Tibial nerve (tissue), 4 donors: Measurements from ENCODE around the gene BTBD3. TPM values are rescaled to one million over a fixed set of nuclear protein-coding genes. Genes with fewer than 3 reads are reported as not detected.
A peak's percentile ranks its signal among the peaks of the same experiment; 100 is the strongest.

ENCODE experiments used
- DNase-seq, 2 donors: peaks; one replicate each; pipeline ENCODE4 v3.0.0-alpha.2; 2019; ENCODE audit warnings: low spot score in 2 of 2
- H3K27ac ChIP-seq, 4 donors: fragments of 200-600 bp; sonication (generic) in 3 of 4; one replicate each; pipeline ENCODE4 v1.5.1; 2017 to 2019; ENCODE audit warnings: mild to moderate bottlenecking in 1 of 4
- H3K27me3 ChIP-seq, 2 donors: fragments of 200-600 bp; sonication (generic) in 1 of 2; one replicate each; pipeline versions ENCODE4 v1.5.1 to v1.6.0; 2017 to 2019
- H3K36me3 ChIP-seq, 3 donors: fragments of 200-600 bp; sonication (generic); one replicate each; pipeline ENCODE4 v1.5.1; 2018 to 2019
- H3K4me1 ChIP-seq, 4 donors: fragments of 200-600 bp; sonication (generic) in 3 of 4; one replicate each; pipeline ENCODE4 v1.5.1; 2017 to 2019
- H3K4me3 ChIP-seq, 4 donors: fragments of 200-600 bp; sonication (generic) in 3 of 4; one replicate each; pipeline ENCODE4 v1.5.1; 2017 to 2019; ENCODE audit warnings: mild to moderate bottlenecking in 1 of 4, moderate library complexity in 1 of 4
- H3K9me3 ChIP-seq, 4 donors: fragments of 200-600 bp; sonication (generic) in 3 of 4; one replicate each; pipeline ENCODE4 v1.5.1; 2017 to 2019
- CTCF ChIP-seq, 5 experiments: fragments of 200-600 bp in 3 of 5; fragments of 450-650 bp in 2 of 5; sonication (generic) in 3 of 5; IDR thresholded peaks; one replicate each; pipeline ENCODE4 v1.5.1; 2016 to 2019; ENCODE audit warnings: antibody characterized with exemption in 5 of 5, mild to moderate bottlenecking in 3 of 5, moderate library complexity in 2 of 5
- EP300 ChIP-seq, 2 donors: sonication (generic); formaldehyde crosslinking; IDR thresholded peaks; one replicate each; pipeline ENCODE4 v1.6.1; 2017; ENCODE audit warnings: antibody characterized with exemption in 2 of 2, mild to moderate bottlenecking in 1 of 2
- POLR2A ChIP-seq, 2 donors: fragments of 450-650 bp; IDR thresholded peaks; one replicate each; pipeline ENCODE4 v1.6.1; 2017; ENCODE audit warnings: antibody characterized with exemption in 2 of 2, mild to moderate bottlenecking in 2 of 2, moderate library complexity in 2 of 2
- WGBS, 2 donors: methylation state at CpG; one replicate each; pipeline ENCODE4 v1.1.5; 2018; 5-methylcytosine and 5-hydroxymethylcytosine counted together
- total RNA-seq, 4 donors: library from RNA; depleted of rRNA; stranded (reverse); fragments of >200 nt; gene quantifications; one replicate each; pipeline ENCODE4 v1.1.0, GENCODE V29; 2016

The BTBD3 gene
- total RNA-seq, 4 donors from 2014 or later: 29.8 to 48.1 (median 38.7) TPM

DNA sequence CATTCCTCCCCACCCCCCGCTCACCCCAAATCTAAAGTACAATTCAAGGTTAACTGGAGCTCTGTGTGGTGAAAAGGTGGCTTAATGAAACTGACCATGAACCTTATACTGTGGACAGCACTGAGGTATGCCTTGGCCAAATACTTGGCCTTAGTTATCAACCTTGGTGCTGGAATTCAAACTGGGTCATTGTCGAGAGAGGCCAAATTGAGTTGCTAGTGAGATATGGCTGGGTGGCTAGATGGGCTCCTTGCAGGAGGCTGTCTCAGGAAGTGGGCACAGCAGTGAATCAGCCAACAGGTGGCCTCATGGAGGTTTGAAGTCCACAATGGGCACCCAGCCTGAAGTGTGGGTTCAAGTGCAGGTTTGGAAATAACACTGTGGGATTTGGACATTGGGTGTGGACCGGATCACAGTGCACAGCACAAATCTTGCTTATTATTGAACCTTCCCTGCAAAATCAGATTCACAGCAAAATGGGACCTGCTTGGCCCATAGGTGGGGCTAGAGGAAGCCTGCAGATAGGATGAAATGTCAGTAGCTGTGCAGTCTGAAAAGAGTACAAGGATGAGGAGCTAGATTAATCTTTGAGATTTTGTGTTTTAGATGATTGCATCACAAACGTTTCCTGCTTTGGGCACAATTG lies 5.6 kb upstream of the BTBD3 start:
- Histone ChIP-seq H3K27me3 (no peaks in the 10 kb centered on the region), H3K27ac (no peak overlapping the region), H3K9me3 (no peaks in the 10 kb centered on the region), H3K4me3 (no peak overlapping the region), H3K4me1 (peaks cover 0 to 44% (median 0%) of the 10 kb centered on the region in 4 donors), H3K36me3 (no peaks in the 10 kb centered on the region)
- 83 to 85% methylated on average over 4 of the region's 4 CpGs for whole genome bisulfite sequencing, 2 donors
- TF ChIP-seq EP300 (IDR thresholded peaks at IDR 0.05) (no peak), CTCF (IDR thresholded peaks at IDR 0.05) (peak in 1 of 5 experiments; percentile 23), POLR2A (IDR thresholded peaks at IDR 0.05) (no peak)
- DNase-seq: no peak

DNA sequence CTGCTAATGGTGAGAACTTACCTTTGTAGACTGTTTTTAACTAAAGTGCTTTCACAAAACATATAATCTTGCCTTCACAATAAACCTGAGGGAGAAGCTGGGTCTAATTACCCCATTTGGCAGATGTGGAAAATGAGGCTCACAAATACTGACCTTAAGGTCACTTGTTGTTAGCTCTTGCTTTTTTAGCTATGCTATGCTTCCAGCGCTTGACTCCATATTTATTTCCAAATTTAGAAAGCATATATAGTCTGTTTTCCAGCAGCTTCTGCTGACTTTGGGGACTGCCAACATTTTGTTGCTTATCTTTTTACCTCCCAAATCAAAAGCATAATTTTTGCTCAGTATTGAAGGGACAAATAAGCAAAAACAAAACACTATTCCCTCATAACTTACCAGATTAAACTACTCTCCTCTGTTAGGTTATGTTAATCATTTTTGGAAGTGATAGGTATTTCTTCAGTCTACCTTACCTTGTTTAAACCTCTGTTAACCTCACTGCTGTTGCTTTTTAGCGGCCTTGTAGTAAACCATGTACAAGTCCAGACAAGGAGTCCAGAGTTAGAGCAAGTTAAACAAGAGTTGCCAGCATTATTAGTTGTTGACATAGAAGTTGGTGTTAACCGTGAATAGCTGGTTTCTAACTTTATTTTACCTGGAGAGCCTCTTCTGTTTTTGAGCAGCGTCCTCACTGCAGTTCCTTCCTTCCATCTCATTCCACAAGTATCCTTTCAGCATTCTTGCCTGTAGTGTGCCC lies 4.9 kb upstream of the BTBD3 start:
- TF ChIP-seq CTCF (IDR thresholded peaks at IDR 0.05) (no peak), POLR2A (IDR thresholded peaks at IDR 0.05) (no peak), EP300 (IDR thresholded peaks at IDR 0.05) (no peak)
- H3K27ac ChIP-seq: no peak overlapping the region
- no peak for DNase-seq
- H3K4me1 ChIP-seq: peaks cover 0 to 44% (median 2%) of the 10 kb centered on the region in 4 donors
- 88 to 93% methylated on average over 4 of the region's 4 CpGs for WGBS, 2 donors
- H3K9me3 ChIP-seq: no peaks in the 10 kb centered on the region
- no peak overlapping the region for H3K4me3 ChIP-seq
- no peaks in the 10 kb centered on the region for H3K27me3 ChIP-seq
- no peaks in the 10 kb centered on the region for H3K36me3 ChIP-seq

DNA sequence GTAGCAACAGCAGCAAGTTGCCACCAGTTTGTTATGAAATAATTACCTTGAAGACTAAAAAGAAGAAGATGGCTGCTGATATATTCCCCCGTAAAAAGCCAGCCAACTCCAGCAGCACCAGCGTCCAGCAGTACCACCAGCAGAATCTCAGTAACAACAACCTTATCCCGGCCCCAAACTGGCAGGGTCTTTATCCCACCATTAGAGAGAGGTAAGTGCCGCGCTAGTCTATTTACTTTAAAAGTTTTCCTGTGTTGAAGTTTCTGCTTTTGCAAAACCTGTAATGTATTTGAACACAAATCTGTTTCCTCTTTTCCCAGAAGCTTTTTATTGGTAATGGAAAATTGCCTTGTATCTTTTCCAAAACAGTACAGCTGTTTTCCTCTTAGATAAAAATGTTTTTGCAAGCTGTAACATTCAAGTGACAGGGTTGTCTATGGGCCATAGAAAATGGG lies 725 bp downstream of the BTBD3 start:
- Histone ChIP-seq H3K9me3 (no peaks in the 10 kb centered on the region), H3K4me1 (peaks cover 0 to 38% (median 2%) of the 10 kb centered on the region in 4 donors), H3K27me3 (no peaks in the 10 kb centered on the region), H3K27ac (peak overlapping the region in 2 of 4 donors; percentile 60 to 64), H3K36me3 (peaks cover 0 to 17% (median 0%) of the 10 kb centered on the region in 3 donors), H3K4me3 (peak overlapping the region; percentile 12 to 38 (median 13))
- DNase-seq: no peak
- TF ChIP-seq EP300 (IDR thresholded peaks at IDR 0.05) (no peak), CTCF (IDR thresholded peaks at IDR 0.05) (no peak), POLR2A (IDR thresholded peaks at IDR 0.05) (no peak)
- 27 to 30% methylated on average over 5 of the region's 5 CpGs for WGBS, 2 donors

GRCh38 chr20:11918981-11919380 lies 1.3 kb downstream of the BTBD3 start:
- TF ChIP-seq POLR2A (IDR thresholded peaks at IDR 0.05): no peak
- no peak for TF ChIP-seq EP300 (IDR thresholded peaks at IDR 0.05)
- no peak for TF ChIP-seq CTCF (IDR thresholded peaks at IDR 0.05)
- Histone ChIP-seq H3K27ac (peak overlapping the region in 2 of 4 donors; percentile 29 to 46), H3K4me3 (peak overlapping the region in 2 of 4 donors; percentile 13 to 38), H3K36me3 (peaks cover 0 to 22% (median 0%) of the 10 kb centered on the region in 3 donors), H3K4me1 (peaks cover 0 to 38% (median 2%) of the 10 kb centered on the region in 4 donors), H3K27me3 (no peaks in the 10 kb centered on the region), H3K9me3 (no peaks in the 10 kb centered on the region)
- 23 to 31% methylated on average over 8 of the region's 8 CpGs for WGBS, 2 donors
- no peak for DNase-seq

DNA sequence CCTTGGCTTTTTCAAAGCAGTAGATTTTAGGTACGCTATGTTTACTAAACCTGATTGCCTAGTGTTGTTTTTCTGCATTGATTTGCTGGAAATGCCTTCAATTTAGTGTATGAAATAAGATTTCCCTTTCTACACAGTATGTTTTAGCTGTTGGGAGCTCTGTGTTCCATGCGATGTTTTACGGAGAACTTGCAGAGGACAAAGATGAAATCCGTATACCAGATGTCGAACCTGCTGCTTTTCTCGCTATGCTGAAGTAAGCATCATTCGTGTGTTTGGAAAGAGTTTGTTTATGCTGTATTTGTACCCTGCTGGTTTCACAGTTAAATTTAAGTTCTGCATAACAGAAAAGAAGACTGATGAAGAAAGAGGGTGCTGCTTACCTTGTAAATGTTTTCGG lies 1.9 kb downstream of the BTBD3 start:
- peaks cover 0 to 22% (median 0%) of the 10 kb centered on the region in 3 donors for H3K36me3 ChIP-seq
- no peaks in the 10 kb centered on the region for H3K27me3 ChIP-seq
- no peak for TF ChIP-seq CTCF (IDR thresholded peaks at IDR 0.05)
- TF ChIP-seq EP300 (IDR thresholded peaks at IDR 0.05): no peak
- TF ChIP-seq POLR2A (IDR thresholded peaks at IDR 0.05): no peak
- DNase-seq: no peak
- H3K4me1 ChIP-seq: peaks cover 0 to 38% (median 2%) of the 10 kb centered on the region in 4 donors
- no peaks in the 10 kb centered on the region for H3K9me3 ChIP-seq
- H3K4me3 ChIP-seq: peak overlapping the region in 2 of 4 donors; percentile 6 to 13
- H3K27ac ChIP-seq: no peak overlapping the region
- WGBS, 2 donors: 81 to 88% methylated on average over 8 of the region's 8 CpGs
